ENCODE measurements around the gene MYO5C.

MYO5C gene

GRCh38 chr15:52295421-52296001 is at the start of gene MYO5C:
TSS of gene MYO5C (minus strand) at chr15:52295804. CDS start at chr15:52295636, 168 bp downstream.
- no peaks in the 10 kb centered on the region for H3K36me3 ChIP-seq (ENCODE audit: control insufficient read depth in 1 of 2, insufficient read depth in 2 of 2, low read length in 2 of 2)
- peaks cover 0 to 13% of the 10 kb centered on the region in 2 donors for H3K4me1 ChIP-seq (ENCODE audit: control insufficient read depth in 1 of 2, insufficient read depth in 2 of 2, low read length in 2 of 2)
- H3K27me3 ChIP-seq (ENCODE audit: low read depth, low read length), result peaks cover 7% of the 10 kb centered on the region
- H3K4me3 ChIP-seq (ENCODE audit: low read depth in 1 of 2, low read length in 2 of 2), result peak within 1 kb of the TSS; percentile 37 to 65
- no peaks in the 10 kb centered on the region for H3K9me3 ChIP-seq (ENCODE audit: control insufficient read depth in 1 of 2, low read length in 2 of 2)
- H3K27ac ChIP-seq (ENCODE audit: low read length), result no peak within 1 kb of the TSS

- peaks cover 5 to 29% of the 10 kb centered on the region in 2 donors for H3K36me3 ChIP-seq (ENCODE audit: control insufficient read depth in 1 of 2, insufficient read depth in 2 of 2, low read length in 2 of 2)
- no peaks in the 10 kb centered on the region for H3K27me3 ChIP-seq (ENCODE audit: low read depth, low read length)
- no peaks in the 10 kb centered on the region for H3K9me3 ChIP-seq (ENCODE audit: control insufficient read depth in 1 of 2, low read length in 2 of 2)
- H3K4me3 ChIP-seq (ENCODE audit: low read depth in 1 of 2, low read length in 2 of 2), result no peak overlapping the region
- H3K4me1 ChIP-seq (ENCODE audit: control insufficient read depth in 1 of 2, insufficient read depth in 2 of 2, low read length in 2 of 2), result no peaks in the 10 kb centered on the region
- H3K27ac ChIP-seq (ENCODE audit: low read length), result no peak overlapping the region
Measured at GRCh38 chr15:52344592-52344991, 49.0 kb upstream of the MYO5C start.

- H3K9me3 ChIP-seq (ENCODE audit: control insufficient read depth in 1 of 2, low read length in 2 of 2), result no peaks in the 10 kb centered on the region
- no peak overlapping the region for H3K27ac ChIP-seq (ENCODE audit: low read length)
- no peaks in the 10 kb centered on the region for H3K4me1 ChIP-seq (ENCODE audit: control insufficient read depth in 1 of 2, insufficient read depth in 2 of 2, low read length in 2 of 2)
- no peak overlapping the region for H3K4me3 ChIP-seq (ENCODE audit: low read depth in 1 of 2, low read length in 2 of 2)
- H3K27me3 ChIP-seq (ENCODE audit: low read depth, low read length), result no peaks in the 10 kb centered on the region
- H3K36me3 ChIP-seq (ENCODE audit: control insufficient read depth in 1 of 2, insufficient read depth in 2 of 2, low read length in 2 of 2), result peaks cover 0 to 24% of the 10 kb centered on the region in 2 donors
Measured at GRCh38 chr15:52343831-52344230, 48.2 kb upstream of the MYO5C start.

- H3K4me3 ChIP-seq (ENCODE audit: low read depth in 1 of 2, low read length in 2 of 2), result no peak overlapping the region
- no peaks in the 10 kb centered on the region for H3K9me3 ChIP-seq (ENCODE audit: control insufficient read depth in 1 of 2, low read length in 2 of 2)
Measured at GRCh38 chr15:52340093-52340492, 44.5 kb upstream of the MYO5C start.

GRCh38 chr15:52338891-52339290 is 43.3 kb upstream of the MYO5C start:
- Histone ChIP-seq H3K27me3 (ENCODE audit: low read depth, low read length) (no peaks in the 10 kb centered on the region), H3K9me3 (ENCODE audit: control insufficient read depth in 1 of 2, low read length in 2 of 2) (no peaks in the 10 kb centered on the region), H3K27ac (ENCODE audit: low read length) (no peak overlapping the region), H3K36me3 (ENCODE audit: control insufficient read depth in 1 of 2, insufficient read depth in 2 of 2, low read length in 2 of 2) (peaks cover 0 to 18% of the 10 kb centered on the region in 2 donors), H3K4me1 (ENCODE audit: control insufficient read depth in 1 of 2, insufficient read depth in 2 of 2, low read length in 2 of 2) (no peaks in the 10 kb centered on the region), H3K4me3 (ENCODE audit: low read depth in 1 of 2, low read length in 2 of 2) (no peak overlapping the region)

More at GRCh38 chr15:52340093-52340492, 44.5 kb upstream of the MYO5C start:
- no peaks in the 10 kb centered on the region for H3K27me3 ChIP-seq (ENCODE audit: low read depth, low read length)
- peaks cover 0 to 8% of the 10 kb centered on the region in 2 donors for H3K36me3 ChIP-seq (ENCODE audit: control insufficient read depth in 1 of 2, insufficient read depth in 2 of 2, low read length in 2 of 2)
- no peaks in the 10 kb centered on the region for H3K4me1 ChIP-seq (ENCODE audit: control insufficient read depth in 1 of 2, insufficient read depth in 2 of 2, low read length in 2 of 2)
- H3K27ac ChIP-seq (ENCODE audit: low read length), result no peak overlapping the region

GRCh38 chr15:52338058-52338457 is 42.5 kb upstream of the MYO5C start:
- no peaks in the 10 kb centered on the region for H3K4me1 ChIP-seq (ENCODE audit: control insufficient read depth in 1 of 2, insufficient read depth in 2 of 2, low read length in 2 of 2)
- no peaks in the 10 kb centered on the region for H3K9me3 ChIP-seq (ENCODE audit: control insufficient read depth in 1 of 2, low read length in 2 of 2)
- no peak overlapping the region for H3K27ac ChIP-seq (ENCODE audit: low read length)
- H3K4me3 ChIP-seq (ENCODE audit: low read depth in 1 of 2, low read length in 2 of 2), result no peak overlapping the region
- no peaks in the 10 kb centered on the region for H3K27me3 ChIP-seq (ENCODE audit: low read depth, low read length)
- H3K36me3 ChIP-seq (ENCODE audit: control insufficient read depth in 1 of 2, insufficient read depth in 2 of 2, low read length in 2 of 2), result peaks cover 0 to 24% of the 10 kb centered on the region in 2 donors

GRCh38 chr15:52337198-52337853 is 41.7 kb upstream of the MYO5C start:
- Histone ChIP-seq H3K27me3 (ENCODE audit: low read depth, low read length) (no peaks in the 10 kb centered on the region), H3K4me3 (ENCODE audit: low read depth in 1 of 2, low read length in 2 of 2) (no peak overlapping the region), H3K4me1 (ENCODE audit: control insufficient read depth in 1 of 2, insufficient read depth in 2 of 2, low read length in 2 of 2) (no peaks in the 10 kb centered on the region), H3K27ac (ENCODE audit: low read length) (no peak overlapping the region), H3K36me3 (ENCODE audit: control insufficient read depth in 1 of 2, insufficient read depth in 2 of 2, low read length in 2 of 2) (peaks cover 0 to 24% of the 10 kb centered on the region in 2 donors), H3K9me3 (ENCODE audit: control insufficient read depth in 1 of 2, low read length in 2 of 2) (no peaks in the 10 kb centered on the region)

GRCh38 chr15:52336529-52336928 is 40.9 kb upstream of the MYO5C start:
- H3K36me3 ChIP-seq (ENCODE audit: control insufficient read depth in 1 of 2, insufficient read depth in 2 of 2, low read length in 2 of 2), result peaks cover 0 to 24% of the 10 kb centered on the region in 2 donors
- H3K4me1 ChIP-seq (ENCODE audit: control insufficient read depth in 1 of 2, insufficient read depth in 2 of 2, low read length in 2 of 2), result no peaks in the 10 kb centered on the region
- H3K27me3 ChIP-seq (ENCODE audit: low read depth, low read length), result no peaks in the 10 kb centered on the region
- no peak overlapping the region for H3K4me3 ChIP-seq (ENCODE audit: low read depth in 1 of 2, low read length in 2 of 2)
- H3K9me3 ChIP-seq (ENCODE audit: control insufficient read depth in 1 of 2, low read length in 2 of 2), result no peaks in the 10 kb centered on the region
- H3K27ac ChIP-seq (ENCODE audit: low read length), result no peak overlapping the region

GRCh38 chr15:52334491-52335160 is 39.0 kb upstream of the MYO5C start:
- Histone ChIP-seq H3K9me3 (ENCODE audit: control insufficient read depth in 1 of 2, low read length in 2 of 2) (no peaks in the 10 kb centered on the region), H3K4me1 (ENCODE audit: control insufficient read depth in 1 of 2, insufficient read depth in 2 of 2, low read length in 2 of 2) (no peaks in the 10 kb centered on the region), H3K36me3 (ENCODE audit: control insufficient read depth in 1 of 2, insufficient read depth in 2 of 2, low read length in 2 of 2) (peaks cover 0 to 25% of the 10 kb centered on the region in 2 donors), H3K4me3 (ENCODE audit: low read depth in 1 of 2, low read length in 2 of 2) (no peak overlapping the region), H3K27ac (ENCODE audit: low read length) (no peak overlapping the region), H3K27me3 (ENCODE audit: low read depth, low read length) (no peaks in the 10 kb centered on the region)

- Histone ChIP-seq H3K4me1 (ENCODE audit: control insufficient read depth in 1 of 2, insufficient read depth in 2 of 2, low read length in 2 of 2) (no peaks in the 10 kb centered on the region), H3K36me3 (ENCODE audit: control insufficient read depth in 1 of 2, insufficient read depth in 2 of 2, low read length in 2 of 2) (peaks cover 7 to 42% of the 10 kb centered on the region in 2 donors), H3K9me3 (ENCODE audit: control insufficient read depth in 1 of 2, low read length in 2 of 2) (no peaks in the 10 kb centered on the region), H3K27me3 (ENCODE audit: low read depth, low read length) (no peaks in the 10 kb centered on the region), H3K27ac (ENCODE audit: low read length) (no peak overlapping the region), H3K4me3 (ENCODE audit: low read depth in 1 of 2, low read length in 2 of 2) (no peak overlapping the region)
Measured at GRCh38 chr15:52331490-52332240, 36.1 kb upstream of the MYO5C start.

GRCh38 chr15:52329987-52330386 is 34.4 kb upstream of the MYO5C start:
- H3K9me3 ChIP-seq (ENCODE audit: control insufficient read depth in 1 of 2, low read length in 2 of 2), result no peaks in the 10 kb centered on the region
- H3K27me3 ChIP-seq (ENCODE audit: low read depth, low read length), result no peaks in the 10 kb centered on the region
- no peaks in the 10 kb centered on the region for H3K4me1 ChIP-seq (ENCODE audit: control insufficient read depth in 1 of 2, insufficient read depth in 2 of 2, low read length in 2 of 2)
- H3K4me3 ChIP-seq (ENCODE audit: low read depth in 1 of 2, low read length in 2 of 2), result no peak overlapping the region
- H3K27ac ChIP-seq (ENCODE audit: low read length), result no peak overlapping the region
- peaks cover 8 to 45% of the 10 kb centered on the region in 2 donors for H3K36me3 ChIP-seq (ENCODE audit: control insufficient read depth in 1 of 2, insufficient read depth in 2 of 2, low read length in 2 of 2)

All from muscle layer of duodenum (tissue), 2 donors.